ENCODE data around the gene WTAP. TPM values are rescaled to one million over a fixed set of nuclear protein-coding genes. Genes with fewer than 3 reads are reported as not detected.
"Not testable (repeated sequence)": the region's sequence is repeated elsewhere in the genome, so short reads cannot be mapped to it uniquely, and the experiment has no call there.

The WTAP gene
- total RNA-seq, 1 donor from 2014 or later = 108 TPM

DNA sequence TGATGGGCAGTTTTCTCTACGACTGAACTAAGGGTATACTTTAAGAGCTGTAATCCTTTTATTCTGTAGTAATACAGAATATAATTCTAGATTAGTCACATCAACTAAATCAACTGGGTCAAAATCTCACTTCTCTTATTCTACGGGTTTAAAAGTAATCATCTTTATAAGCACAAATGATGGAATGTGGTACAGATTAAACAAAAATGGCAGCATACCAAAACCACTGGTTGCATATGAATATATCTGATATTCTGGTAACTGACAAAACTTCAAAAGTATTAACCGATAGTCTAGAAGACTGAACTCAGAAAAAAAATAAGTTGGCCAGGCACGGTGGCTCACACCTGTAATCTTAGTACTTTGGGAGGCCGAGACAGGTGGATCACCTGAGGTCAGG, 41.3 kb upstream of the WTAP start:
- no peak overlapping the region for H3K27ac Mint-ChIP-seq (ENCODE audit: unreplicated experiment)
- TF ChIP-seq CTCF (IDR thresholded peaks at IDR 0.05; ENCODE audit: partially characterized antibody, unreplicated experiment) = no peak
- H3K27me3 Mint-ChIP-seq (ENCODE audit: unreplicated experiment) = peaks cover 4% of the 10 kb centered on the region
- DNase-seq = no peak
- H3K4me1 Mint-ChIP-seq (ENCODE audit: low read depth, unreplicated experiment) = no peaks in the 10 kb centered on the region
- no peak overlapping the region for H3K4me3 Mint-ChIP-seq (ENCODE audit: unreplicated experiment)
- no peaks in the 10 kb centered on the region for H3K36me3 Mint-ChIP-seq (ENCODE audit: unreplicated experiment)
- no peaks in the 10 kb centered on the region for H3K9me3 Mint-ChIP-seq (ENCODE audit: unreplicated experiment)

GRCh38 chr6:159686703-159687102, 40.6 kb upstream of the WTAP start:
- no peak overlapping the region for H3K4me3 Mint-ChIP-seq (ENCODE audit: unreplicated experiment)
- H3K27me3 Mint-ChIP-seq (ENCODE audit: unreplicated experiment) = peaks cover 4% of the 10 kb centered on the region
- H3K9me3 Mint-ChIP-seq (ENCODE audit: unreplicated experiment) = no peaks in the 10 kb centered on the region
- peaks cover 4% of the 10 kb centered on the region for H3K4me1 Mint-ChIP-seq (ENCODE audit: low read depth, unreplicated experiment)
- no peak for DNase-seq
- H3K27ac Mint-ChIP-seq (ENCODE audit: unreplicated experiment) = no peak overlapping the region
- H3K36me3 Mint-ChIP-seq (ENCODE audit: unreplicated experiment) = no peaks in the 10 kb centered on the region
- no peak for TF ChIP-seq CTCF (IDR thresholded peaks at IDR 0.05; ENCODE audit: partially characterized antibody, unreplicated experiment)

DNA sequence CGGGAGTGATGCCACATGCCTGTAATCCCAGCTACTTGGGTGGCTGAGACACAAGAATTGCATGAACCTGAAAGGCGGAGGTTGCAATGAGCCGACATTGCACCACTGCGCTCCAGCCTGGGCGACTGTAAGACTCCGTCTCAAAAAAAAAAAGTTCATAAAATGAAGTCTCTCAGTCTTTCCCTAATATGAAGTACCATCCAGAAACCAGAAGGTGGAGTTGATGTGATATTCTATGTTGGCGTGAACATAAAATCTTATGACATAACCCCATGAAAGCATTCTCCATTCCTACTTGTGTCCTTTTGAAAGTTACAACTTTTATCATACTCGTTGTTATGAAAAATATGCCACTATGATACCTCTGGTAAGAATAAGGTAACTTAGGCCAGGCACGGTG, 40.0 kb upstream of the WTAP start:
- Mint-ChIP-seq H3K9me3 (ENCODE audit: unreplicated experiment) (peaks cover 4% of the 10 kb centered on the region), H3K4me3 (ENCODE audit: unreplicated experiment) (no peak overlapping the region), H3K27me3 (ENCODE audit: unreplicated experiment) (peaks cover 4% of the 10 kb centered on the region), H3K27ac (ENCODE audit: unreplicated experiment) (no peak overlapping the region), H3K4me1 (ENCODE audit: low read depth, unreplicated experiment) (peaks cover 7% of the 10 kb centered on the region), H3K36me3 (ENCODE audit: unreplicated experiment) (no peaks in the 10 kb centered on the region)
- no peak for TF ChIP-seq CTCF (IDR thresholded peaks at IDR 0.05; ENCODE audit: partially characterized antibody, unreplicated experiment)
- no peak for DNase-seq

GRCh38 chr6:159688266-159688905, 38.9 kb upstream of the WTAP start:
- DNase-seq = no peak
- Mint-ChIP-seq H3K27ac (ENCODE audit: unreplicated experiment) (no peak overlapping the region), H3K9me3 (ENCODE audit: unreplicated experiment) (peaks cover 4% of the 10 kb centered on the region), H3K4me1 (ENCODE audit: low read depth, unreplicated experiment) (peaks cover 7% of the 10 kb centered on the region), H3K27me3 (ENCODE audit: unreplicated experiment) (peaks cover 4% of the 10 kb centered on the region), H3K4me3 (ENCODE audit: unreplicated experiment) (no peak overlapping the region), H3K36me3 (ENCODE audit: unreplicated experiment) (no peaks in the 10 kb centered on the region)
- no peak for TF ChIP-seq CTCF (IDR thresholded peaks at IDR 0.05; ENCODE audit: partially characterized antibody, unreplicated experiment)

- no peak for DNase-seq
- Mint-ChIP-seq H3K36me3 (ENCODE audit: unreplicated experiment) (no peaks in the 10 kb centered on the region), H3K9me3 (ENCODE audit: unreplicated experiment) (peaks cover 5% of the 10 kb centered on the region), H3K27me3 (ENCODE audit: unreplicated experiment) (peaks cover 4% of the 10 kb centered on the region), H3K4me3 (ENCODE audit: unreplicated experiment) (no peak overlapping the region), H3K27ac (ENCODE audit: unreplicated experiment) (no peak overlapping the region), H3K4me1 (ENCODE audit: low read depth, unreplicated experiment) (peaks cover 8% of the 10 kb centered on the region)
- no peak for TF ChIP-seq CTCF (IDR thresholded peaks at IDR 0.05; ENCODE audit: partially characterized antibody, unreplicated experiment)
Observed at GRCh38 chr6:159689001-159689400, 38.3 kb upstream of the WTAP start.

- H3K4me1 Mint-ChIP-seq (ENCODE audit: low read depth, unreplicated experiment) = peaks cover 12% of the 10 kb centered on the region
- H3K4me3 Mint-ChIP-seq (ENCODE audit: unreplicated experiment); H3K27ac Mint-ChIP-seq (ENCODE audit: unreplicated experiment); H3K9me3 Mint-ChIP-seq (ENCODE audit: unreplicated experiment); H3K27me3 Mint-ChIP-seq (ENCODE audit: unreplicated experiment); DNase-seq; H3K36me3 Mint-ChIP-seq (ENCODE audit: unreplicated experiment): not testable (repeated sequence)
Observed at GRCh38 chr6:159690135-159690534, 37.2 kb upstream of the WTAP start.
